Sigmoid colon (tissue), 4 donors: ENCODE data around the gene ACTR8.

Experiments used
- CTCF ChIP-seq, 4 experiments: fragments of 450-650 bp in 3 of 4; fragments of 200-600 bp in 1 of 4; IDR thresholded peaks; one replicate each; pipeline ENCODE4 v1.5.1; 2016 to 2019; ENCODE audit warnings: antibody characterized with exemption in 4 of 4, mild to moderate bottlenecking in 3 of 4, moderate library complexity in 2 of 4
- EP300 ChIP-seq, 4 donors: sonication (generic); formaldehyde crosslinking; IDR thresholded peaks; one replicate each; pipeline ENCODE4 v1.6.1; 2017; ENCODE audit warnings: antibody characterized with exemption in 4 of 4
- POLR2A ChIP-seq, 2 donors: fragments of 450-650 bp; IDR thresholded peaks; one replicate each; pipeline ENCODE4 v1.6.1; 2016; ENCODE audit warnings: antibody characterized with exemption in 2 of 2, mild to moderate bottlenecking in 2 of 2, moderate library complexity in 2 of 2
- POLR2AphosphoS5 ChIP-seq, 4 donors: sonication (generic); formaldehyde crosslinking; IDR thresholded peaks; one replicate each; pipeline ENCODE4 v1.6.1; 2017; ENCODE audit warnings: antibody characterized with exemption in 4 of 4

- TF ChIP-seq CTCF (IDR thresholded peaks at IDR 0.05) (no peak), EP300 (IDR thresholded peaks at IDR 0.05) (no peak), POLR2AphosphoS5 (IDR thresholded peaks at IDR 0.05) (no peak), POLR2A (IDR thresholded peaks at IDR 0.05) (no peak)
Observed at GRCh38 chr3:53826048-53826447, 55.9 kb downstream of the ACTR8 start.
